GM23338 (cell line): ENCODE measurements around the gene HHIPL1. TPM values are rescaled to one million over a fixed set of nuclear protein-coding genes. Genes with fewer than 3 reads are reported as not detected.

Experiments
- ATAC-seq: fragments of 200-7000 bp; cut with Tn5 transposase; 3 replicates; pipeline ENCODE4 v1.9.1; 2020
- DNase-seq: peaks from one replicate; pipeline ENCODE4 v3.0.0-alpha.2; 2015; ENCODE audit warnings: low spot score
- H2AFZ ChIP-seq: fragments of 200-600 bp; sonication (generic); 2 replicates; pipeline ENCODE4 v1.8.0; 2016; ENCODE audit warnings: antibody characterized with exemption, mild to moderate bottlenecking, moderate library complexity
- H3F3A ChIP-seq: fragments of 200-600 bp; sonication (generic); replicated peaks from 2 replicates; pipeline ENCODE4 v1.8.0; 2017; ENCODE audit warnings: antibody characterized with exemption, mixed run types, low read depth
- H3K27ac ChIP-seq: fragments of 200-600 bp; sonication (generic); 2 replicates; pipeline ENCODE4 v1.6.1; 2016; ENCODE audit warnings: low read depth
- H3K27me3 ChIP-seq: fragments of 200-600 bp; sonication (generic); 2 replicates; pipeline ENCODE4 v1.8.0; 2016; ENCODE audit warnings: mild to moderate bottlenecking, mixed run types, moderate library complexity; ENCODE audit not compliant: insufficient read depth
- H3K36me3 ChIP-seq: fragments of 200-600 bp; sonication (generic); 2 replicates; pipeline ENCODE4 v1.8.0; 2016; ENCODE audit warnings: mild to moderate bottlenecking; ENCODE audit not compliant: insufficient read depth
- H3K4me1 ChIP-seq: fragments of 200-600 bp; sonication (generic); 2 replicates; pipeline ENCODE4 v1.8.0; 2016; ENCODE audit warnings: mild to moderate bottlenecking, moderate library complexity; ENCODE audit not compliant: insufficient read depth
- H3K4me2 ChIP-seq: fragments of 200-600 bp; sonication (generic); 2 replicates; pipeline ENCODE4 v1.7.1; 2017; ENCODE audit warnings: mixed run types
- H3K4me3 ChIP-seq: fragments of 200-600 bp; sonication (generic); 2 replicates; pipeline ENCODE4 v1.6.1; 2016; ENCODE audit warnings: mixed run types
- H3K79me2 ChIP-seq: fragments of 200-600 bp; sonication (generic); replicated peaks from 2 replicates; pipeline ENCODE4 v1.8.0; 2017; ENCODE audit warnings: mild to moderate bottlenecking; ENCODE audit not compliant: insufficient read depth
- H3K9me2 ChIP-seq: fragments of 200-600 bp; sonication (generic); 2 replicates; pipeline ENCODE4 v1.8.0; 2017; ENCODE audit not compliant: insufficient read depth
- H4K20me1 ChIP-seq: fragments of 200-600 bp; sonication (generic); replicated peaks from 2 replicates; pipeline ENCODE4 v1.8.0; 2017; ENCODE audit warnings: mild to moderate bottlenecking; ENCODE audit not compliant: insufficient read depth
- H3K27ac Mint-ChIP-seq: 2 replicates; pipeline ENCODE4 v1.8.0; 2020; ENCODE audit warnings: inconsistent platforms, mild to moderate bottlenecking, moderate library complexity, mixed read lengths
- H3K27me3 Mint-ChIP-seq: 3 replicates; pipeline ENCODE4 v1.8.0; 2022; ENCODE audit warnings: low read depth, mild to moderate bottlenecking, moderate library complexity, mixed read lengths, inconsistent platforms; ENCODE audit not compliant: insufficient read depth, poor library complexity
- H3K36me3 Mint-ChIP-seq: 3 replicates; pipeline ENCODE4 v1.8.0; 2021; ENCODE audit warnings: low read depth, mild to moderate bottlenecking, inconsistent platforms, moderate library complexity, mixed read lengths
- H3K4me1 Mint-ChIP-seq: 3 replicates; pipeline ENCODE4 v1.8.0; 2020; ENCODE audit warnings: mild to moderate bottlenecking, inconsistent platforms, mixed read lengths
- H3K4me3 Mint-ChIP-seq: 3 replicates; pipeline ENCODE4 v1.8.0; 2021; ENCODE audit warnings: moderate library complexity, mild to moderate bottlenecking, inconsistent platforms, mixed read lengths
- H3K9me3 Mint-ChIP-seq: 3 replicates; pipeline ENCODE4 v1.8.0; 2020; ENCODE audit warnings: moderate library complexity, mild to moderate bottlenecking, inconsistent platforms, mixed read lengths
- CTCF ChIP-seq, 2 experiments: fragments of 200-600 bp in 1 of 2; sonication (generic) in 1 of 2; conservative IDR thresholded peaks; 2 replicates each; pipeline versions ENCODE4 v1.5.1 to v1.6.1; 2016 to 2017; ENCODE audit warnings: antibody characterized with exemption in 2 of 2, low read depth in 2 of 2, mild to moderate bottlenecking in 2 of 2, moderate library complexity in 1 of 2
- ETS1 ChIP-seq: IDR thresholded peaks from 2 replicates; pipeline ENCODE4 v1.6.1; 2016; ENCODE audit warnings: antibody characterized with exemption
- EZH2 ChIP-seq: fragments of 200-600 bp; sonication (generic); IDR thresholded peaks from one replicate; pipeline ENCODE4 v1.8.0; 2017; ENCODE audit warnings: antibody characterized with exemption, mild to moderate bottlenecking, low read depth; ENCODE audit not compliant: unreplicated experiment
- EZH2phosphoT487 ChIP-seq: fragments of 200-600 bp; sonication (generic); IDR thresholded peaks from one replicate; pipeline ENCODE4 v1.8.1; 2018; ENCODE audit warnings: antibody characterized with exemption; ENCODE audit not compliant: unreplicated experiment
- NANOG ChIP-seq: IDR thresholded peaks from 2 replicates; pipeline ENCODE4 v1.6.1; 2016; ENCODE audit warnings: antibody characterized with exemption, borderline replicate concordance
- REST ChIP-seq: IDR thresholded peaks from one replicate; pipeline ENCODE4 v1.6.1; 2018; ENCODE audit warnings: antibody characterized with exemption; ENCODE audit not compliant: unreplicated experiment
- STAT1 ChIP-seq: IDR thresholded peaks from one replicate; pipeline ENCODE4 v1.6.1; 2016; ENCODE audit warnings: antibody characterized with exemption; ENCODE audit not compliant: unreplicated experiment
- ZNF114 ChIP-seq: fragments of 250-450 bp; sonication (Bioruptor Pico); IDR thresholded peaks from 2 replicates; pipeline ENCODE4 v1.5.0; 2020; ENCODE audit warnings: mild to moderate bottlenecking, moderate library complexity
- ZNF462 ChIP-seq: fragments of 250-450 bp; sonication (Bioruptor Pico); IDR thresholded peaks from 2 replicates; pipeline ENCODE4 v1.5.0; 2020; ENCODE audit warnings: mild to moderate bottlenecking, moderate library complexity
- polyA plus RNA-seq: library from polyadenylated mRNA; unstranded; fragments of >200 nt; fragmentation: Nextera tagmentation; extraction: Ambion mirVana; gene quantifications from 2 replicates; pipeline ENCODE4 v1.2.1, GENCODE V29; 2016
- total RNA-seq: library from RNA; depleted of rRNA; stranded (reverse); fragments of >200 nt; shearing (Covaris generic); gene quantifications from 2 replicates; pipeline ENCODE4 v1.2.3, GENCODE V29; 2014

Gene HHIPL1
- total and polyA plus RNA-seq, 2 experiments from 2014 or later: 1.9 to 2.0 TPM

GRCh38 chr14:99649219-99649618 is 4.3 kb downstream of the HHIPL1 start (continued):
- no peak for TF ChIP-seq CTCF (conservative IDR thresholded peaks at IDR 0.05; ENCODE audit: low read depth in 2 of 2)
- TF ChIP-seq ZNF114 (CRISPR knock-in tag): no peak
- no peak for TF ChIP-seq ETS1
- TF ChIP-seq STAT1: no peak
- no peak for TF ChIP-seq NANOG
- no peak for TF ChIP-seq EZH2phosphoT487
- TF ChIP-seq EZH2: no peak
- no peak for TF ChIP-seq REST

GRCh38 chr14:99649643-99650042 is 4.7 kb downstream of the HHIPL1 start:
- no peaks in the 10 kb centered on the region for H3K36me3 ChIP-seq
- no peaks in the 10 kb centered on the region for H3F3A ChIP-seq
- no peaks in the 10 kb centered on the region for H4K20me1 ChIP-seq
- H3K27me3 ChIP-seq: peaks cover 15% of the 10 kb centered on the region
- DNase-seq: no peak
- H3K36me3 Mint-ChIP-seq: no peaks in the 10 kb centered on the region
- ATAC-seq: no peak
- H2AFZ ChIP-seq: no peak overlapping the region
- H3K27ac ChIP-seq: no peak overlapping the region
- H3K4me3 Mint-ChIP-seq: no peak overlapping the region
- H3K4me2 ChIP-seq: no peak overlapping the region
- H3K9me2 ChIP-seq: no peaks in the 10 kb centered on the region
- peaks cover 3% of the 10 kb centered on the region; the same call in 2 of the 3 replicates for H3K4me1 Mint-ChIP-seq
- peaks cover 24% of the 10 kb centered on the region for H3K27me3 Mint-ChIP-seq
- no peak overlapping the region for H3K27ac Mint-ChIP-seq
- peaks cover 3% of the 10 kb centered on the region; the same call in 1 of the 2 replicates for H3K4me1 ChIP-seq
- no peaks in the 10 kb centered on the region for H3K79me2 ChIP-seq
- no peaks in the 10 kb centered on the region for H3K9me3 Mint-ChIP-seq
- H3K4me3 ChIP-seq: no peak overlapping the region
- TF ChIP-seq ZNF114 (CRISPR knock-in tag) (no peak), REST (no peak), ZNF462 (CRISPR knock-in tag) (no peak)
